Effector memory CD8-positive, alpha-beta T cell (primary cell): Measurements from ENCODE around the gene NKX6-2.

Source experiments
- ATAC-seq: fragments of 150-1000 bp; cut with Tn5 transposase; replicated peaks from 2 replicates; pipeline ENCODE4 v1.10.0; 2021; ENCODE audit warnings: mild to moderate bottlenecking, moderate library complexity
- DNase-seq, 3 experiments: peaks; one replicate each; pipeline ENCODE4 v3.0.0; 2021
- H3K27ac Mint-ChIP-seq, 2 donors: one replicate each; pipeline ENCODE4 v1.8.0; 2022; ENCODE audit warnings: mild to moderate bottlenecking in 2 of 2, mixed read lengths in 2 of 2, moderate library complexity in 2 of 2
- H3K27me3 Mint-ChIP-seq, 2 donors: one replicate each; pipeline ENCODE4 v1.8.0; 2022; ENCODE audit warnings: mixed read lengths in 2 of 2
- H3K36me3 Mint-ChIP-seq: one replicate; pipeline ENCODE4 v1.8.0; 2022; ENCODE audit warnings: mild to moderate bottlenecking, moderate library complexity, mixed read lengths; ENCODE audit not compliant: insufficient read depth
- H3K4me1 Mint-ChIP-seq, 2 donors: one replicate each; pipeline ENCODE4 v1.8.0; 2022; ENCODE audit warnings: low read depth in 2 of 2, mixed read lengths in 2 of 2
- H3K4me3 Mint-ChIP-seq, 2 donors: one replicate each; pipeline ENCODE4 v1.8.0; 2022; ENCODE audit warnings: mild to moderate bottlenecking in 2 of 2, mixed read lengths in 2 of 2, moderate library complexity in 2 of 2
- H3K9me3 Mint-ChIP-seq, 2 donors: one replicate each; pipeline ENCODE4 v1.8.0; 2022; ENCODE audit warnings: mixed read lengths in 2 of 2

The NKX6-2 gene

GRCh38 chr10:132786884-132787494, 1.0 kb upstream of the NKX6-2 start:
- Mint-ChIP-seq H3K4me3 (no peak overlapping the region), H3K9me3 (no peaks in the 10 kb centered on the region), H3K36me3 (no peaks in the 10 kb centered on the region), H3K27ac (no peak overlapping the region), H3K4me1 (no peaks in the 10 kb centered on the region), H3K27me3 (peaks cover 0 to 16% of the 10 kb centered on the region in 2 donors)
- ATAC-seq (no peak), DNase-seq (no peak)

GRCh38 chr10:132786476-132786883, 533 bp upstream of the NKX6-2 start:
- H3K27ac Mint-ChIP-seq: no peak overlapping the region
- H3K4me1 Mint-ChIP-seq: no peaks in the 10 kb centered on the region
- no peaks in the 10 kb centered on the region for H3K36me3 Mint-ChIP-seq
- peaks cover 0 to 16% of the 10 kb centered on the region in 2 donors for H3K27me3 Mint-ChIP-seq
- H3K9me3 Mint-ChIP-seq: no peaks in the 10 kb centered on the region
- no peak overlapping the region for H3K4me3 Mint-ChIP-seq
- no peak for DNase-seq
- ATAC-seq: no peak

GRCh38 chr10:132784866-132785722, 853 bp downstream of the NKX6-2 start:
- Mint-ChIP-seq H3K4me1 (no peaks in the 10 kb centered on the region), H3K27me3 (peaks cover 0 to 7% of the 10 kb centered on the region in 2 donors), H3K4me3 (no peak overlapping the region), H3K36me3 (peaks cover under 1% of the 10 kb centered on the region), H3K9me3 (no peaks in the 10 kb centered on the region), H3K27ac (no peak overlapping the region)
- DNase-seq: no peak
- no peak for ATAC-seq

GRCh38 chr10:132783940-132784865, 1.7 kb downstream of the NKX6-2 start:
- no peaks in the 10 kb centered on the region for H3K27me3 Mint-ChIP-seq
- ATAC-seq: no peak
- no peak overlapping the region for H3K4me3 Mint-ChIP-seq
- H3K27ac Mint-ChIP-seq: no peak overlapping the region
- no peaks in the 10 kb centered on the region for H3K9me3 Mint-ChIP-seq
- H3K36me3 Mint-ChIP-seq: peaks cover 2% of the 10 kb centered on the region
- no peak for DNase-seq
- H3K4me1 Mint-ChIP-seq: no peaks in the 10 kb centered on the region

- ATAC-seq (no peak), DNase-seq (no peak)
- H3K9me3 Mint-ChIP-seq: no peaks in the 10 kb centered on the region
- H3K36me3 Mint-ChIP-seq: peaks cover 2% of the 10 kb centered on the region
- H3K27ac Mint-ChIP-seq: no peak overlapping the region
- H3K27me3 Mint-ChIP-seq: no peaks in the 10 kb centered on the region
- no peaks in the 10 kb centered on the region for H3K4me1 Mint-ChIP-seq
- H3K4me3 Mint-ChIP-seq: no peak overlapping the region
These were observed 2.6 kb downstream of the NKX6-2 start for GRCh38 chr10:132783165-132783939.

GRCh38 chr10:132781556-132781955, 4.4 kb downstream of the NKX6-2 start:
- Mint-ChIP-seq H3K36me3 (peaks cover 2% of the 10 kb centered on the region), H3K4me3 (no peak overlapping the region), H3K27me3 (no peaks in the 10 kb centered on the region), H3K27ac (no peak overlapping the region), H3K4me1 (no peaks in the 10 kb centered on the region), H3K9me3 (no peaks in the 10 kb centered on the region)
- DNase-seq: no peak
- ATAC-seq: no peak

GRCh38 chr10:132780356-132780755, 5.6 kb downstream of the NKX6-2 start:
- no peaks in the 10 kb centered on the region for H3K27me3 Mint-ChIP-seq
- H3K9me3 Mint-ChIP-seq: no peaks in the 10 kb centered on the region
- no peak overlapping the region for H3K4me3 Mint-ChIP-seq
- H3K27ac Mint-ChIP-seq: no peak overlapping the region
- no peak for DNase-seq
- H3K36me3 Mint-ChIP-seq: peaks cover 2% of the 10 kb centered on the region
- no peak for ATAC-seq
- H3K4me1 Mint-ChIP-seq: no peaks in the 10 kb centered on the region

- ATAC-seq: no peak
- H3K36me3 Mint-ChIP-seq: peaks cover 2% of the 10 kb centered on the region
- H3K27ac Mint-ChIP-seq: no peak overlapping the region
These were observed 6.2 kb downstream of the NKX6-2 start for GRCh38 chr10:132779549-132780294.

GRCh38 chr10:132777441-132777840, 8.5 kb downstream of the NKX6-2 start:
- H3K4me1 Mint-ChIP-seq: no peaks in the 10 kb centered on the region
- no peaks in the 10 kb centered on the region for H3K27me3 Mint-ChIP-seq
- ATAC-seq (no peak), DNase-seq (no peak)
- no peaks in the 10 kb centered on the region for H3K9me3 Mint-ChIP-seq
- no peak overlapping the region for H3K27ac Mint-ChIP-seq
- H3K36me3 Mint-ChIP-seq: peaks cover 7% of the 10 kb centered on the region
- no peak overlapping the region for H3K4me3 Mint-ChIP-seq

More at GRCh38 chr10:132779549-132780294, 6.2 kb downstream of the NKX6-2 start:
- no peak overlapping the region for H3K4me3 Mint-ChIP-seq
- no peak for DNase-seq
- H3K4me1 Mint-ChIP-seq: no peaks in the 10 kb centered on the region
- no peaks in the 10 kb centered on the region for H3K27me3 Mint-ChIP-seq
- no peaks in the 10 kb centered on the region for H3K9me3 Mint-ChIP-seq

- no peak overlapping the region for H3K4me3 Mint-ChIP-seq
These were observed 9.1 kb downstream of the NKX6-2 start for GRCh38 chr10:132776821-132777220.

GRCh38 chr10:132776186-132776585, 9.8 kb downstream of the NKX6-2 start:
- Mint-ChIP-seq H3K36me3 (peaks cover 7% of the 10 kb centered on the region), H3K4me1 (no peaks in the 10 kb centered on the region), H3K27ac (no peak overlapping the region), H3K27me3 (no peaks in the 10 kb centered on the region), H3K9me3 (no peaks in the 10 kb centered on the region), H3K4me3 (no peak overlapping the region)
- ATAC-seq (no peak), DNase-seq (no peak)

More at GRCh38 chr10:132776821-132777220, 9.1 kb downstream of the NKX6-2 start:
- ATAC-seq (no peak), DNase-seq (no peak)
- Mint-ChIP-seq H3K27ac (no peak overlapping the region), H3K9me3 (no peaks in the 10 kb centered on the region), H3K4me1 (no peaks in the 10 kb centered on the region), H3K36me3 (peaks cover 7% of the 10 kb centered on the region), H3K27me3 (no peaks in the 10 kb centered on the region)
